GM19035 (cell line): ENCODE data around the gene MREG.

Source experiments
- ATAC-seq: cut with Tn5 transposase; IDR thresholded peaks from one replicate; pipeline ENCODE4 v1.9.1; 2021; ENCODE audit not compliant: unreplicated experiment

MREG gene

DNA sequence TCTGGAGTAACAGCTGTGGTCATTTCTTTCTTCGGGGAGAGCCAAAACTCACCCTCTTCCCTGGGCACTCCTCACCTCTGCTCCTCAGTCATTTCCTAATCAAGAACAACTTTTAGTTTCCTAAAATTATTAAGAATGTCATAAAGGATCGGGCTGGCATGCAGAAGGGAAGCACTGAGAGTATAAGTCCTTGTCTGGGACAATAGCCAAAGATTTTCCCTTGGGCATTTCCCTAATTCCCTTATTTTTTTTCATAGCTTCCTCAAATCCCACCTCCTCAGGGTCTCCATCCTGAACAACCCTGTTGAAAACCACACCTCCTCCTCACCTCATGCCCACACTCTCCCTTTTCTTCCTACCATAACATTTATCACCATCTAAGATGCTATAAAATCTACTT, 115.0 kb downstream of the MREG start:
- ATAC-seq, result no peak

DNA sequence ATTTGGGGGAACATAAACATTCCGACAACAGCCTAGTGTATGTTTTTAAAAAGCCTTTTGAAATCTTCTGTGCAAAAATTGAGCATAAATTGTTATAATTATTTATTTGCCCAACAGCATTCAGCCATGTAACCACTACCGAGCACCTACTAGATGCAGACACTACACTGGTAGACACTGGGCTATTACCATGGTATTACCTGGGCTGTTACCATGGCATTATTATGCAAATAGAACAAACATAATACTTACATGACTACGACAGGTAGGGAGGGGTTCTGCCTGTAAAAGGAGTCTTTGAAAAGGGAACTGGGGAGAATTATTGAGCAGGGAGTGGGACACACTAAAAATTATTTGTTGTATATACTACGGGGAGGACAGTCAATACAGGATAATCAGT, 116.4 kb downstream of the MREG start:
- no peak for ATAC-seq

DNA sequence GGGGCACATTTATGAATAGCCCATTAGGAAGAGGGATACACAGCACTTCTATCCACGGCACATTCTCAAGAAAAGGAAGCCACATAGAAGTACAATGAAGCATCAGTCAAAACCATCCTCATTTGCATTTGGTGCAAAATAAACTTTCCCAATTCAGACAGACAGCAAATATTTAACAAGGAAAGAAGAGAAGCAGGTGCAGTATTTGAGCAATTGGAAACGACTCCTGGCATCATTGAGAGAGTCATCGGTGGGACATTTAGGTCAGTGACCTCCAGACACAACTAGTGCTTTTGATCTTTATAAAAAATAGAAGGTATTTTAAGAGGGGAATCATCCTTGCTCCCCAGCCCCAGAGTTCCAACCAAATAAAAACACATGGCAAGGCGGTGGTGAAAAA, 118.0 kb downstream of the MREG start:
- ATAC-seq, result no peak
